ENCODE measurements around the gene AMOTL2.

- TF ChIP-seq CTCF (IDR thresholded peaks at IDR 0.05) = no peak
- no peak for TF ChIP-seq EZH2phosphoT487 (IDR thresholded peaks at IDR 0.05; ENCODE audit: borderline replicate concordance, low read depth)
- TF ChIP-seq USF2 (IDR thresholded peaks at IDR 0.05; ENCODE audit: borderline replicate concordance, low read depth, low read length) = no peak
- TF ChIP-seq REST (IDR thresholded peaks at IDR 0.05; ENCODE audit: low read depth, low read length) = no peak
- TF ChIP-seq FOXJ3 (CRISPR knock-in tag; IDR thresholded peaks at IDR 0.05) = no peak
- no peak for TF ChIP-seq YY1 (IDR thresholded peaks at IDR 0.05; ENCODE audit: low read depth)
Observed at GRCh38 chr3:134365766-134366065, 8.5 kb downstream of the AMOTL2 start.

Data from SK-N-SH (cell line).